GM12878 (cell line): ENCODE data around the gene TMEM163. TPM values are rescaled to one million over a fixed set of nuclear protein-coding genes. Genes with fewer than 3 reads are reported as not detected.
A peak's percentile ranks its signal among the peaks of the same experiment; 100 is the strongest.

Experiments used
- ATAC-seq: fragments of 200-7000 bp; cut with Tn5 transposase; 3 replicates; pipeline ENCODE4 v1.9.1; 2020; ENCODE audit warnings: mild to moderate bottlenecking, moderate library complexity
- BruUV-seq: library from RNA; stranded (reverse); fragments of 400-500 nt; replicated peaks from 2 replicates; lab custom pipeline; 2021; lab: Mats Ljungman, UMichigan
- CTCF ChIA-PET: fragments of 300-600 bp; sonication (Branson Sonifier 250); formaldehyde crosslinking; extraction: SDS; loops from one replicate; lab custom pipeline; 2021; ENCODE audit warnings: inconsistent platforms; lab: Yijun Ruan, JAX
- POLR2A ChIA-PET: fragments of 350-600 bp; formaldehyde crosslinking; extraction: SDS; loops from one replicate; lab custom pipeline; 2021; ENCODE audit warnings: inconsistent platforms; lab: Charles Lee
- RAD21 ChIA-PET: fragments of 300-600 bp; sonication (Branson Sonifier 250); formaldehyde crosslinking; loops from one replicate; lab custom pipeline; 2023; ENCODE audit warnings: antibody characterized with exemption; ENCODE audit not compliant: unreplicated experiment; lab: Charles Lee
- SMC1A ChIA-PET: fragments of 300-600 bp; sonication (Branson Sonifier 250); formaldehyde crosslinking; loops from one replicate; lab custom pipeline; 2023; ENCODE audit not compliant: unreplicated experiment, uncharacterized antibody; lab: Charles Lee
- DNase-seq: peaks from one replicate; pipeline ENCODE4 v3.0.0-alpha.2; 2011; ENCODE audit warnings: low read depth, low spot score
- FAIRE-seq: peaks from 3 replicates; lab custom pipeline; 2011; peaks lifted over from hg19 to GRCh38; lab: Jason Lieb, UNC
- H2AFZ ChIP-seq: 2 replicates; pipeline ENCODE4 v1.6.0; 2011; ENCODE audit warnings: low read depth, low read length, control low read depth; ENCODE audit not compliant: control insufficient read depth
- H3K27ac ChIP-seq: 2 replicates; pipeline ENCODE4 v1.5.1; 2011; ENCODE audit warnings: control low read depth; ENCODE audit not compliant: control insufficient read depth, insufficient read depth
- H3K27me3 ChIP-seq, 2 experiments: replicated peaks in 1 of 2; 2 replicates each; pipeline versions ENCODE4 v1.6.0 to v1.6.1; 2011; ENCODE audit warnings: low read length in 1 of 2; ENCODE audit not compliant: control insufficient read depth in 2 of 2, insufficient read depth in 2 of 2
- H3K36me3 ChIP-seq, 2 experiments: 2 replicates each; pipeline ENCODE4 v1.5.1; 2011; ENCODE audit warnings: low read length in 1 of 2; ENCODE audit not compliant: control insufficient read depth in 2 of 2, insufficient read depth in 2 of 2
- H3K4me1 ChIP-seq: 2 replicates; pipeline ENCODE4 v1.6.1; 2011; ENCODE audit warnings: mild to moderate bottlenecking, low read length, moderate library complexity, mixed read lengths; ENCODE audit not compliant: control insufficient read depth, insufficient read depth
- H3K4me2 ChIP-seq: 2 replicates; pipeline ENCODE4 v1.6.0; 2011; ENCODE audit warnings: control low read depth; ENCODE audit not compliant: control insufficient read depth, insufficient read depth
- H3K4me3 ChIP-seq: fragments of 200-600 bp; sonication (generic); 2 replicates; pipeline ENCODE4 v1.5.1; 2016
- H3K79me2 ChIP-seq: 2 replicates; pipeline ENCODE4 v1.6.0; 2011; ENCODE audit warnings: low read length; ENCODE audit not compliant: control insufficient read depth, insufficient read depth
- H3K9ac ChIP-seq: 2 replicates; pipeline ENCODE4 v1.8.0; 2011; ENCODE audit warnings: low read length, control low read depth, mixed read lengths; ENCODE audit not compliant: control insufficient read depth, insufficient read depth
- H3K9me3 ChIP-seq: replicated peaks from 3 replicates; pipeline ENCODE4 v1.5.1; 2011; ENCODE audit warnings: mild to moderate bottlenecking, low read length; ENCODE audit not compliant: control insufficient read depth, insufficient read depth
- H4K20me1 ChIP-seq: 2 replicates; pipeline ENCODE4 v1.6.0; 2011; ENCODE audit not compliant: control insufficient read depth, insufficient read depth
- ASH2L ChIP-seq: fragments of 300-600, 200-600 bp; sonication (generic); IDR thresholded peaks from 2 replicates; pipeline ENCODE4 v1.6.1; 2017; ENCODE audit warnings: low read depth, mild to moderate bottlenecking, borderline replicate concordance
- BMI1 ChIP-seq: fragments of 450-650 bp; IDR thresholded peaks from 2 replicates; pipeline ENCODE4 v1.6.1; 2016; ENCODE audit warnings: mild to moderate bottlenecking, moderate library complexity, borderline replicate concordance
- RUNX3 ChIP-seq: IDR thresholded peaks from 2 replicates; pipeline ENCODE4 v1.6.1; 2012; ENCODE audit warnings: low read length, inconsistent platforms
- ZNF622 ChIP-seq: fragments of 450-650 bp; IDR thresholded peaks from 2 replicates; pipeline ENCODE4 v1.6.1; 2017; ENCODE audit warnings: mild to moderate bottlenecking, inconsistent platforms
- WGBS: methylation state at CpG from one replicate; pipeline ENCODE4 v1.1.6; 2016; ENCODE audit warnings: low lambda C conversion rate; ENCODE audit not compliant: insufficient replicate concordance, insufficient coverage; ENCODE audit errors: missing lambda C conversion rate; 5-methylcytosine and 5-hydroxymethylcytosine counted together
- in situ Hi-C: fragments of 300-500 bp; cut with MboI; formaldehyde crosslinking; loops from 9 replicates; pipeline ENCODE4 v1.14.3; 2018; ENCODE audit warnings: mixed read lengths
- intact Hi-C: fragments of 100-400 bp; cut with micrococcal nuclease; formaldehyde crosslinking; loops from one replicate; pipeline ENCODE4 v1.14.2; 2022; ENCODE audit not compliant: unreplicated experiment
- polyA plus RNA-seq, 11 experiments: library from polyadenylated mRNA; depleted of rRNA in 4 of 11; unstranded in 6 of 11; stranded (reverse) in 5 of 11; fragments of >200 nt; fragmentation: Nextera tagmentation in 4 of 11; fragmentation: Illumina TruSeq in 1 of 11; extraction: Ambion mirVana in 4 of 11; extraction: Trizol in 1 of 11; gene quantifications; 1 replicate in 1 of 11; 2 replicates in 10 of 11; pipeline versions ENCODE4 v1.2.1 to v1.2.3, GENCODE V29; 2011 to 2016; ENCODE audit warnings: inconsistent platforms in 2 of 11, missing spikeins in 2 of 11, low read depth in 1 of 11
- total RNA-seq, 4 experiments: library from RNA; depleted of rRNA in 3 of 4; stranded (reverse); fragments of >200 nt in 3 of 4; fragmentation: Illumina TruSeq in 1 of 4; extraction: Trizol in 1 of 4; gene quantifications; 2 replicates each; pipeline versions ENCODE4 v1.2.1 to v1.2.3, GENCODE V29; 2013 to 2021
- TF ChIP-seq, protein P1 (sequence below): fragments of 450-650 bp; IDR thresholded peaks from 2 replicates; pipeline ENCODE4 v1.6.1; 2018; ENCODE audit warnings: borderline replicate concordance, mild to moderate bottlenecking; ENCODE audit not compliant: partially characterized antibody

TMEM163 gene
- total and polyA plus RNA-seq, 10 of the 15 experiments (the other 5 are each of a cell fraction or from before 2014, with no cell fraction given): 0.05 to 0.11 (median 0.07) TPM; not detected in 4

DNA sequence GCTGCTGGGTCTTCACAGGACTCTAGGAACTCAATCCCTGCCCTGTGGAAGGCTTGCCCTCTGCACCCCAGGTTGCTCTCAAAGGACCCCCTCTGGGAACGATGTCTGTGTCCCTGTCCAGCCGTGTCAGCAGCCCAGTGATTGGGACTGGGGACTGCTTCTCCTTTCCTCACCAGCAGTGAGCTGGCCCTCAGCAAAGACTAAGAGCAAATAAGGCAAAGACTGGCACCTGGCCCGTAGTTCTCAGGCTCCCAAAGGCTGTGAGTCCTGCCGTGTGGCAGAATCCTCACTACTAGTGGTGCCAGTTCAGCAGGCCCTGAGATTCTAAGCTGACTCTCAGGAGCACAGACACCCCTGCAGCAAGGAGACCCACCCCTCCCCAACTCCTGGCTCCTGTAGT lies 47.8 kb downstream of the TMEM163 start:
- Histone ChIP-seq H3K4me2 (no peak overlapping the region), H3K27ac (no peak overlapping the region), H3K9ac (no peak overlapping the region), H2AFZ (no peak overlapping the region), H3K79me2 (no peaks in the 10 kb centered on the region), H3K36me3 (no peaks in the 10 kb centered on the region), H3K4me3 (no peak overlapping the region), H3K9me3 (no peaks in the 10 kb centered on the region), H3K4me1 (no peaks in the 10 kb centered on the region), H3K27me3 (no peaks in the 10 kb centered on the region), H4K20me1 (no peaks in the 10 kb centered on the region)
- intact Hi-C loops: no loop called here
- SMC1A ChIA-PET: no interaction called here
- DNase-seq (no peak), FAIRE-seq (no peak), ATAC-seq (no peak)
- CTCF ChIA-PET: no interaction called here
- WGBS: 44% methylated on average over 4 of the region's 4 CpGs
- TF ChIP-seq ASH2L: no peak
- RAD21 ChIA-PET: no interaction called here
- POLR2A ChIA-PET: no interaction called here
- in situ Hi-C loops: no loop called here
- no TSS peak for BruUV-seq

DNA sequence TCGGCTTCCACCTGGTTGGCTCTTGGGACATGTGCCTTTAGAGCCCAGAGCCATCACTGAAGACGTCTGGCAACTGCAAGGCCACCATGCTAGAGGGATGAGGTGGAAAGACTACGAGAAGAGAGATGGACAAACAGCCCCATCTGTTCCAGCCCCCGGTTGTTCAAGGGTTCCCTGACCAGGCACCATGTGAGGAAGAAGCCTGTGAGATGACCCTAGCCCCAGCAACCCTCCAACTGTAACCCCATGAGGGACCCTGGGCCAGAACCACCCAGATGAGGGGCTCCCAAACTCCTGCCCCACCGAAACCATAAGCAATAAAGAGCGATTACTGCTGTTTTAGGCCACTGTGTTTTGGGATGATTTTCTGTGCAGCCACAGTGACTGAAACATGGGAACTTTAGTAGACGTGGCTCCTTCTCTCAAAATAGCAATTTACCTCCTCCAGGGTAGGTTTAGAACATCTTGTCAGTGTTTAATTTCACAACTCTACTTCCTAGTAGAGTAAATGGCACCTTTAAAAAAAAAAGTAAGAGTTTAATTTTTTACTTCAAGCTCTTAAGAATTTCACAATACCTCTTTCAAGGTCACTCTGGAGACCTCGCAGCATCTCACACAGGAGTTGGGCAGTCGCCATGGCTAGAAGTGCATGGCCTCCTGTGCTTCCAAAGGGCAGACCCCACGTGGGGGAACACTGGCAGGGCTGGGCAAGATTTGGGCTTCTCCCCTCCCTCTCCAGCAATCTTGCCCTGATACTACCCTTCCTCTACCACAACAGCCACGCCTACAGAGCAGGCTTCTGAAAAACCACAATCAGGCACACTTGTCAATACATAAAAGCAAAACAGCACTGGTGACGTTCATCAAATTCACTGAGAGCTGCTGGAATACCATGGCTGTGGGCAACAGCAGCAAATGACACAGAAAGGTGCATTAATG lies 48.8 kb downstream of the TMEM163 start:
- ATAC-seq (no peak), DNase-seq (no peak), FAIRE-seq (no peak)
- BruUV-seq: no TSS peak
- H3K4me2 ChIP-seq: no peak overlapping the region
- H3K36me3 ChIP-seq: no peaks in the 10 kb centered on the region
- no peak overlapping the region for H2AFZ ChIP-seq
- CTCF ChIA-PET: no interaction called here
- RAD21 ChIA-PET: no interaction called here
- H3K79me2 ChIP-seq: no peaks in the 10 kb centered on the region
- no peak for TF ChIP-seq BMI1
- TF ChIP-seq, protein P1, sequence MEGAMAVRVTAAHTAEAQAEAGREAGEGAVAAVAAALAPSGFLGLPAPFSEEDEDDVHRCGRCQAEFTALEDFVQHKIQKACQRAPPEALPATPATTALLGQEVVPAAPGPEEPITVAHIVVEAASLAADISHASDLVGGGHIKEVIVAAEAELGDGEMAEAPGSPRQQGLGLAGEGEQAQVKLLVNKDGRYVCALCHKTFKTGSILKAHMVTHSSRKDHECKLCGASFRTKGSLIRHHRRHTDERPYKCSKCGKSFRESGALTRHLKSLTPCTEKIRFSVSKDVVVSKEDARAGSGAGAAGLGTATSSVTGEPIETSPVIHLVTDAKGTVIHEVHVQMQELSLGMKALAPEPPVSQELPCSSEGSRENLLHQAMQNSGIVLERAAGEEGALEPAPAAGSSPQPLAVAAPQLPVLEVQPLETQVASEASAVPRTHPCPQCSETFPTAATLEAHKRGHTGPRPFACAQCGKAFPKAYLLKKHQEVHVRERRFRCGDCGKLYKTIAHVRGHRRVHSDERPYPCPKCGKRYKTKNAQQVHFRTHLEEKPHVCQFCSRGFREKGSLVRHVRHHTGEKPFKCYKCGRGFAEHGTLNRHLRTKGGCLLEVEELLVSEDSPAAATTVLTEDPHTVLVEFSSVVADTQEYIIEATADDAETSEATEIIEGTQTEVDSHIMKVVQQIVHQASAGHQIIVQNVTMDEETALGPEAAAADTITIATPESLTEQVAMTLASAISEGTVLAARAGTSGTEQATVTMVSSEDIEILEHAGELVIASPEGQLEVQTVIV: no peak
- no peak for TF ChIP-seq ZNF622
- peak; percentile 17; the same call in 1 of the 2 replicates for TF ChIP-seq RUNX3
- no peak overlapping the region for H3K27ac ChIP-seq
- H3K4me3 ChIP-seq: no peak overlapping the region
- 21% methylated on average over 12 of the region's 12 CpGs for WGBS
- intact Hi-C loops (no loop called here), in situ Hi-C loops (no loop called here)
- H3K9me3 ChIP-seq: no peaks in the 10 kb centered on the region
- no peak overlapping the region for H3K9ac ChIP-seq
- SMC1A ChIA-PET: no interaction called here
- H3K4me1 ChIP-seq: no peaks in the 10 kb centered on the region
- H3K27me3 ChIP-seq: no peaks in the 10 kb centered on the region
- H4K20me1 ChIP-seq: no peaks in the 10 kb centered on the region
- POLR2A ChIA-PET: no interaction called here
